Activated naive CD8-positive, alpha-beta T cell treated with anti-CD3 and anti-CD28 coated beads for 36 hours (primary cell): ENCODE measurements around the gene ENG. TPM values are rescaled to one million over a fixed set of nuclear protein-coding genes. Genes with fewer than 3 reads are reported as not detected.
"Not testable (repeated sequence)": the region's sequence is repeated elsewhere in the genome, so short reads cannot be mapped to it uniquely, and the experiment has no call there.

Source experiments
- DNase-seq: peaks from one replicate; pipeline ENCODE4 v3.0.0; 2021
- H3K27ac Mint-ChIP-seq: one replicate; pipeline ENCODE4 v1.8.0; 2022; ENCODE audit warnings: mild to moderate bottlenecking, moderate library complexity, mixed read lengths
- H3K27me3 Mint-ChIP-seq: one replicate; pipeline ENCODE4 v1.8.0; 2022; ENCODE audit warnings: mild to moderate bottlenecking, mixed read lengths
- H3K36me3 Mint-ChIP-seq: one replicate; pipeline ENCODE4 v1.8.0; 2021; ENCODE audit warnings: mild to moderate bottlenecking, mixed read lengths
- H3K4me1 Mint-ChIP-seq: one replicate; pipeline ENCODE4 v1.8.0; 2021; ENCODE audit warnings: mixed read lengths
- H3K4me3 Mint-ChIP-seq: one replicate; pipeline ENCODE4 v1.8.0; 2022; ENCODE audit warnings: mild to moderate bottlenecking, moderate library complexity, mixed read lengths
- H3K9me3 Mint-ChIP-seq: one replicate; pipeline ENCODE4 v1.8.0; 2022; ENCODE audit warnings: mixed read lengths
- total RNA-seq, 2 experiments: library from RNA; stranded (reverse); gene quantifications; one replicate each; pipeline ENCODE4 v1.2.3, GENCODE V29; 2021

ENG gene
- total RNA-seq, 2 experiments from 2014 or later, result 17.7 to 18.8 TPM

GRCh38 chr9:127884976-127885490 lies 30.6 kb upstream of the ENG start:
- H3K4me1 Mint-ChIP-seq, result peaks cover 7% of the 10 kb centered on the region
- DNase-seq, result no peak
- H3K4me3 Mint-ChIP-seq, result no peak overlapping the region
- no peaks in the 10 kb centered on the region for H3K27me3 Mint-ChIP-seq
- no peaks in the 10 kb centered on the region for H3K9me3 Mint-ChIP-seq
- no peak overlapping the region for H3K27ac Mint-ChIP-seq
- H3K36me3 Mint-ChIP-seq, result peaks cover 26% of the 10 kb centered on the region

GRCh38 chr9:127884427-127884911 lies 30.0 kb upstream of the ENG start:
- H3K36me3 Mint-ChIP-seq, result peaks cover 25% of the 10 kb centered on the region
- H3K4me3 Mint-ChIP-seq, result no peak overlapping the region
- H3K27me3 Mint-ChIP-seq, result no peaks in the 10 kb centered on the region
- H3K4me1 Mint-ChIP-seq, result peaks cover 7% of the 10 kb centered on the region
- H3K27ac Mint-ChIP-seq, result peak overlapping the region; percentile 57
- no peak for DNase-seq
- H3K9me3 Mint-ChIP-seq, result no peaks in the 10 kb centered on the region

GRCh38 chr9:127883959-127884358 lies 29.5 kb upstream of the ENG start:
- Mint-ChIP-seq H3K4me3 (no peak overlapping the region), H3K27me3 (no peaks in the 10 kb centered on the region), H3K9me3 (no peaks in the 10 kb centered on the region), H3K36me3 (peaks cover 27% of the 10 kb centered on the region), H3K4me1 (peaks cover 9% of the 10 kb centered on the region), H3K27ac (peak overlapping the region; percentile 57)
- DNase-seq, result no peak

GRCh38 chr9:127881715-127882114 lies 27.3 kb upstream of the ENG start:
- peaks cover 21% of the 10 kb centered on the region for H3K36me3 Mint-ChIP-seq
- not testable (repeated sequence) for H3K9me3 Mint-ChIP-seq, H3K27me3 Mint-ChIP-seq, H3K4me3 Mint-ChIP-seq, H3K27ac Mint-ChIP-seq, DNase-seq
- H3K4me1 Mint-ChIP-seq, result peaks cover 15% of the 10 kb centered on the region

- H3K9me3 Mint-ChIP-seq, result no peaks in the 10 kb centered on the region
- no peak overlapping the region for H3K27ac Mint-ChIP-seq
- H3K36me3 Mint-ChIP-seq, result peaks cover 15% of the 10 kb centered on the region
- H3K4me3 Mint-ChIP-seq, result no peak overlapping the region
- peaks cover 9% of the 10 kb centered on the region for H3K4me1 Mint-ChIP-seq
- H3K27me3 Mint-ChIP-seq, result peaks cover 8% of the 10 kb centered on the region
- DNase-seq, result no peak
These were observed 25.7 kb upstream of the ENG start for GRCh38 chr9:127880143-127880542.

GRCh38 chr9:127878652-127879390 lies 24.4 kb upstream of the ENG start:
- Mint-ChIP-seq H3K9me3 (no peaks in the 10 kb centered on the region), H3K36me3 (peaks cover 3% of the 10 kb centered on the region), H3K4me1 (peaks cover 9% of the 10 kb centered on the region), H3K4me3 (no peak overlapping the region), H3K27me3 (peaks cover 8% of the 10 kb centered on the region), H3K27ac (no peak overlapping the region)
- no peak for DNase-seq

GRCh38 chr9:127878001-127878651 lies 23.7 kb upstream of the ENG start:
- Mint-ChIP-seq H3K4me3 (peak overlapping the region; percentile 43), H3K4me1 (peaks cover 9% of the 10 kb centered on the region), H3K27ac (peak overlapping the region; percentile 54), H3K27me3 (peaks cover 8% of the 10 kb centered on the region), H3K9me3 (no peaks in the 10 kb centered on the region), H3K36me3 (peaks cover 2% of the 10 kb centered on the region)
- no peak for DNase-seq

GRCh38 chr9:127877566-127877998 lies 23.1 kb upstream of the ENG start, which contains the start of gene AK1:
AK1 (minus strand) TSS chr9:127877675; CDS start chr9:127874617, 3,058 bp downstream.
- H3K4me3 Mint-ChIP-seq, result peak within 1 kb of the TSS; percentile 48

GRCh38 chr9:127876764-127877562 lies 22.5 kb upstream of the ENG start:
- Mint-ChIP-seq H3K4me1 (peaks cover 7% of the 10 kb centered on the region), H3K36me3 (peaks cover 2% of the 10 kb centered on the region), H3K9me3 (no peaks in the 10 kb centered on the region), H3K27ac (no peak overlapping the region), H3K27me3 (peaks cover 8% of the 10 kb centered on the region), H3K4me3 (peak overlapping the region; percentile 48)
- no peak for DNase-seq

More at GRCh38 chr9:127877566-127877998, 23.1 kb upstream of the ENG start, which contains the start of gene AK1:
- Mint-ChIP-seq H3K9me3 (no peaks in the 10 kb centered on the region), H3K36me3 (peaks cover 2% of the 10 kb centered on the region), H3K27ac (peak within 1 kb of the TSS; percentile 54), H3K4me1 (peaks cover 9% of the 10 kb centered on the region), H3K27me3 (peaks cover 8% of the 10 kb centered on the region)
- no peak for DNase-seq

- Mint-ChIP-seq H3K9me3 (no peaks in the 10 kb centered on the region), H3K4me3 (no peak overlapping the region), H3K27ac (no peak overlapping the region), H3K36me3 (peaks cover 2% of the 10 kb centered on the region), H3K27me3 (peaks cover 8% of the 10 kb centered on the region), H3K4me1 (peaks cover 7% of the 10 kb centered on the region)
- no peak for DNase-seq
These were observed 21.7 kb upstream of the ENG start for GRCh38 chr9:127876026-127876763.

GRCh38 chr9:127875306-127875966 lies 21.0 kb upstream of the ENG start:
- peak overlapping the region; percentile 45 for H3K27ac Mint-ChIP-seq
- no peaks in the 10 kb centered on the region for H3K9me3 Mint-ChIP-seq
- H3K27me3 Mint-ChIP-seq, result peaks cover 8% of the 10 kb centered on the region
- no peak for DNase-seq
- H3K4me3 Mint-ChIP-seq, result no peak overlapping the region
- peaks cover 7% of the 10 kb centered on the region for H3K4me1 Mint-ChIP-seq
- peaks cover 2% of the 10 kb centered on the region for H3K36me3 Mint-ChIP-seq

GRCh38 chr9:127874301-127875221 lies 20.1 kb upstream of the ENG start:
- Mint-ChIP-seq H3K27me3 (peaks cover 8% of the 10 kb centered on the region), H3K9me3 (no peaks in the 10 kb centered on the region), H3K27ac (peak overlapping the region; percentile 45), H3K36me3 (peaks cover 2% of the 10 kb centered on the region), H3K4me1 (peaks cover 7% of the 10 kb centered on the region), H3K4me3 (no peak overlapping the region)
- no peak for DNase-seq

GRCh38 chr9:127873886-127874285 lies 19.4 kb upstream of the ENG start:
- H3K27me3 Mint-ChIP-seq, result peaks cover 8% of the 10 kb centered on the region
- no peak overlapping the region for H3K4me3 Mint-ChIP-seq
- H3K4me1 Mint-ChIP-seq, result peaks cover 6% of the 10 kb centered on the region
- no peaks in the 10 kb centered on the region for H3K9me3 Mint-ChIP-seq
- no peak overlapping the region for H3K27ac Mint-ChIP-seq
- DNase-seq, result no peak
- H3K36me3 Mint-ChIP-seq, result no peaks in the 10 kb centered on the region
